BLaER1 (cell line): ENCODE data around the gene PSMC5.

Source experiments
- H3K27ac ChIP-seq: shearing (Covaris generic); formaldehyde crosslinking; 2 replicates; pipeline ENCODE4 v1.8.1; 2022
- H3K27me3 ChIP-seq: shearing (Covaris generic); formaldehyde crosslinking; 2 replicates; pipeline ENCODE4 v1.8.1; 2022
- H3K36me3 ChIP-seq: shearing (Covaris generic); formaldehyde crosslinking; 2 replicates; pipeline ENCODE4 v1.8.1; 2022
- H3K4me1 ChIP-seq: shearing (Covaris generic); formaldehyde crosslinking; 2 replicates; pipeline ENCODE4 v1.8.1; 2022
- H3K4me2 ChIP-seq: shearing (Covaris generic); formaldehyde crosslinking; 2 replicates; pipeline ENCODE4 v1.8.1; 2022
- H3K4me3 ChIP-seq: shearing (Covaris generic); formaldehyde crosslinking; 2 replicates; pipeline ENCODE4 v1.8.1; 2022
- H3K9ac ChIP-seq: shearing (Covaris generic); formaldehyde crosslinking; 2 replicates; pipeline ENCODE4 v1.8.1; 2022
- H3K9me3 ChIP-seq: shearing (Covaris generic); formaldehyde crosslinking; 2 replicates; pipeline ENCODE4 v1.8.1; 2022
- H4K20me1 ChIP-seq: shearing (Covaris generic); formaldehyde crosslinking; 2 replicates; pipeline ENCODE4 v1.8.1; 2022
- Cebpa-rat ChIP-seq: shearing (Covaris generic); IDR thresholded peaks from 2 replicates; pipeline ENCODE4 v1.8.1; 2022

PSMC5 gene

GRCh38 chr17:63830278-63830677 is 3.0 kb downstream of the PSMC5 start:
- Histone ChIP-seq H3K27me3 (no peaks in the 10 kb centered on the region), H3K9ac (no peak overlapping the region), H3K27ac (no peak overlapping the region), H3K4me3 (no peak overlapping the region), H3K9me3 (no peaks in the 10 kb centered on the region), H3K4me1 (peaks cover 77% of the 10 kb centered on the region), H4K20me1 (peaks cover 60% of the 10 kb centered on the region), H3K36me3 (peaks cover 75% of the 10 kb centered on the region), H3K4me2 (no peak overlapping the region)
- no peak for TF ChIP-seq Cebpa-rat

GRCh38 chr17:63830904-63831491 is 3.8 kb downstream of the PSMC5 start:
- H3K27ac ChIP-seq, result peak overlapping the region; percentile 80; the same call in 1 of the 2 replicates
- H3K4me3 ChIP-seq, result no peak overlapping the region
- H3K36me3 ChIP-seq, result peaks cover 76% of the 10 kb centered on the region
- H3K4me1 ChIP-seq, result peaks cover 77% of the 10 kb centered on the region
- H3K27me3 ChIP-seq, result no peaks in the 10 kb centered on the region
- H3K9me3 ChIP-seq, result no peaks in the 10 kb centered on the region
- peaks cover 60% of the 10 kb centered on the region; the same call in 1 of the 2 replicates for H4K20me1 ChIP-seq
- no peak for TF ChIP-seq Cebpa-rat
- peak overlapping the region; percentile 74 for H3K4me2 ChIP-seq
- peak overlapping the region; percentile 35 for H3K9ac ChIP-seq

GRCh38 chr17:63831505-63831904 is 4.3 kb downstream of the PSMC5 start:
- no peak overlapping the region for H3K4me3 ChIP-seq
- H3K4me1 ChIP-seq, result peaks cover 77% of the 10 kb centered on the region
- peaks cover 61% of the 10 kb centered on the region; the same call in 1 of the 2 replicates for H4K20me1 ChIP-seq
- peak overlapping the region; percentile 74 for H3K4me2 ChIP-seq
- H3K27me3 ChIP-seq, result no peaks in the 10 kb centered on the region
- peak overlapping the region; percentile 80 for H3K27ac ChIP-seq
- H3K9me3 ChIP-seq, result no peaks in the 10 kb centered on the region
- peak overlapping the region; percentile 35 for H3K9ac ChIP-seq
- TF ChIP-seq Cebpa-rat, result no peak
- peaks cover 81% of the 10 kb centered on the region for H3K36me3 ChIP-seq

GRCh38 chr17:63832014-63832413 is 4.8 kb downstream of the PSMC5 start:
- H3K9me3 ChIP-seq, result no peaks in the 10 kb centered on the region
- 0 out of 2 replicates have a peak overlapping the region, but pooled peaks have one; percentile 35 for H3K9ac ChIP-seq
- H3K36me3 ChIP-seq, result peaks cover 86% of the 10 kb centered on the region
- H4K20me1 ChIP-seq, result peaks cover 66% of the 10 kb centered on the region
- H3K4me1 ChIP-seq, result peaks cover 82% of the 10 kb centered on the region
- no peak overlapping the region for H3K4me3 ChIP-seq
- peak overlapping the region; percentile 80; the same call in 1 of the 2 replicates for H3K27ac ChIP-seq
- H3K4me2 ChIP-seq, result peak overlapping the region; percentile 74
- no peak for TF ChIP-seq Cebpa-rat
- no peaks in the 10 kb centered on the region for H3K27me3 ChIP-seq

DNA sequence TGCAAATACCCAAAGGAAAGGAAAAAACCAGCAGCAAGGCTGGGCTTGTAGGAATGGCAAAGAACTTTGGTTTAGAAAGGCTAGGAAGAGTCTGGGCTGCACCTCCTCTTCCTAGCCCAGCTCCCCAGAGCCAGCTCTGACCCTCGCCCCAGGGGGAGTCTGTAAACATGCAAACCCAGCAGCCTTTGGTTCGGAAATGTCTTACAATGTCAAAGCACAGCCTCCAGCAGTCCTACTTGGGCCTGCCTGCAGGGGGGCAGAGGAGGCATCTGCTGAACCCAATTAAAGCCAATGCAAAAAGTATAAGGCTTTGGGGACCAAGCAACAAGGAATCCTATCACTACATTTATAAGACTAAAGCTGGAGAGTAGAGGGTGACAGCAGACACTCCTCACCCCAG is 5.2 kb downstream of the PSMC5 start:
- no peaks in the 10 kb centered on the region for H3K27me3 ChIP-seq
- 0 out of 2 replicates have a peak overlapping the region, but pooled peaks have one; percentile 35 for H3K9ac ChIP-seq
- H3K4me1 ChIP-seq, result peaks cover 87% of the 10 kb centered on the region
- TF ChIP-seq Cebpa-rat, result no peak
- H3K27ac ChIP-seq, result peak overlapping the region; percentile 80
- peaks cover 90% of the 10 kb centered on the region for H3K36me3 ChIP-seq
- H4K20me1 ChIP-seq, result peaks cover 70% of the 10 kb centered on the region
- H3K4me3 ChIP-seq, result no peak overlapping the region
- peak overlapping the region; percentile 74 for H3K4me2 ChIP-seq
- H3K9me3 ChIP-seq, result no peaks in the 10 kb centered on the region

DNA sequence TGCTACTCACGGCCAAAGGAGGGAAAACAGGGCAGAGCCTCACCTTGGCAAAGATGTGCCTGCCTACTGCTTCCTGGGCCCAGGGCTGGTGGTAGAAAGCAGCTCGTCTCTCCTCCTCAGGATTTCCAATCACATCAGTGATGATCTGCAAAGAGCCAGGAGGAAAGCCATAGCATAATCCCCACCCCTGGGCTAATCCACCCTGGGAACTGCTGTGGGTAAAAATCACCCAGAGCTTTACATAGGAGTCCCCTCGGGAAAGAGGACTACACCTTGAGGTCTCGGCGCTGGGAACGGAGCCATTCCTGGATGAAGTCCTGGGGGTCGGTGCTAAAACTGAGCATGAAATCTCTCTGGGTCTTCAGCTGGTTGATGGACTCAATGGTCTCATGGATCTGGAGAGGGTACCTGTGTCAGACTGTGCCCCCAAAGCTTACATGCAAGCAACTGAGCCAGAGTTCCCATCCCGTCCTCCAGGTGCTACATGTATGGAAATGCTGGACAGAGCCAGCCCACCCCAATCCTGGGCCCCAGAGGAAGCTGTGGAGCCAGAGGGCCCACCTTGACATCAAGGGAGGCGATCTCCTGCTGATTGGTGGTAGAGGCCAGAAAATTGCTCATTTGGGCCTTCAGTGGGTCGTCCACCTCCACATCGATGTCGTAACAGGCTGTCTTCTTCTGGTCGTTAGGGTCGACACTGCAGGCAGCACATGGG is 6.0 kb downstream of the PSMC5 start:
- H3K4me1 ChIP-seq, result peaks cover 92% of the 10 kb centered on the region
- TF ChIP-seq Cebpa-rat, result no peak
- no peak overlapping the region for H3K4me3 ChIP-seq
- H4K20me1 ChIP-seq, result peaks cover 72% of the 10 kb centered on the region
- no peaks in the 10 kb centered on the region for H3K27me3 ChIP-seq
- peak overlapping the region; percentile 74 for H3K4me2 ChIP-seq
- peak overlapping the region; percentile 80 for H3K27ac ChIP-seq
- 0 out of 2 replicates have a peak overlapping the region, but pooled peaks have one; percentile 65 for H3K9ac ChIP-seq
- peaks cover 98% of the 10 kb centered on the region for H3K36me3 ChIP-seq
- H3K9me3 ChIP-seq, result no peaks in the 10 kb centered on the region

DNA sequence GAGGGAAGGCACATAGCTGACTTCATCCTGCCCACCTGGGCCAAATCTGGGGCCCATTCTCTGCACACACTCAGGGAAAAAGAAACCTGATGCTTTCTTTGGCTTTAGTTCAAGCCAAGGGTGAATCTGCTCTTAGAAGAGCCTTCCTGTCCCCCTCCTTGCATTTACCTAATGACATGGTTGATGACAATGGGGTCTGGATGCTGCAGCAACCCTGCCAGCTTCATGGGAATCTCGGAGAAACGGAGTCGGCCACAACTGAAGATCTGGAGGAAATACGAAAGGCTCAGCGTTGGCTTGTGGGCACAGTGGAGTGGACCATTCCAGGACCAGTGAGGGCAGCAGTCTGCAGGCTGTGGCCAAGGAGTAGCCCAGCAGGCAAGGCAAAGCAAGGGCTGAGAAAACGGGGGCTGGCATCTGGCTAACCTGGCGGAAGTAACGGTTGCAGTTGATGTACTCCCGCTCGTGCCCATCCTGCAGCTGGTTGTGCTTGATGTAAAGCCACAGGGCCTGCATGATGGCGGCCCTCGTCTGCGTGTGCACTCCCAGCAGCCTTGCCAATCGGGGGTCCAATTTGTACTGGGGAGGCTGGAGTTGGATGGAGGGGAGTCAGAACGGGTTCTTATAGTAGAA is 6.6 kb downstream of the PSMC5 start:
- Histone ChIP-seq H3K27ac (peak overlapping the region; percentile 80), H3K9me3 (no peaks in the 10 kb centered on the region), H3K9ac (peak overlapping the region; percentile 65), H3K4me2 (peak overlapping the region; percentile 74), H3K4me1 (peaks cover 92% of the 10 kb centered on the region), H4K20me1 (peaks cover 77% of the 10 kb centered on the region), H3K4me3 (0 out of 2 replicates have a peak overlapping the region, but pooled peaks have one; percentile 13), H3K36me3 (peaks cover 96% of the 10 kb centered on the region), H3K27me3 (no peaks in the 10 kb centered on the region)
- TF ChIP-seq Cebpa-rat, result no peak

GRCh38 chr17:63834431-63835166 is 7.4 kb downstream of the PSMC5 start:
- Histone ChIP-seq H3K4me3 (peak overlapping the region; percentile 13; the same call in 1 of the 2 replicates), H3K9me3 (no peaks in the 10 kb centered on the region), H3K27ac (peak overlapping the region; percentile 80), H3K27me3 (no peaks in the 10 kb centered on the region), H3K9ac (peak overlapping the region; percentile 65), H3K4me2 (peak overlapping the region; percentile 74), H3K4me1 (peaks cover 92% of the 10 kb centered on the region), H3K36me3 (peaks cover 89% of the 10 kb centered on the region), H4K20me1 (peaks cover 84% of the 10 kb centered on the region)
- no peak for TF ChIP-seq Cebpa-rat

- Histone ChIP-seq H4K20me1 (peaks cover 91% of the 10 kb centered on the region), H3K4me3 (no peak overlapping the region), H3K27me3 (no peaks in the 10 kb centered on the region), H3K27ac (peak overlapping the region; percentile 80; the same call in 1 of the 2 replicates), H3K4me1 (peaks cover 94% of the 10 kb centered on the region), H3K4me2 (peak overlapping the region; percentile 74), H3K9ac (0 out of 2 replicates have a peak overlapping the region, but pooled peaks have one; percentile 9), H3K9me3 (no peaks in the 10 kb centered on the region), H3K36me3 (peaks cover 82% of the 10 kb centered on the region)
- TF ChIP-seq Cebpa-rat, result no peak
Observed at GRCh38 chr17:63835167-63835720, 8.0 kb downstream of the PSMC5 start.
